ENCODE measurements around the gene CDC42BPB.

The CDC42BPB gene

GRCh38 chr14:103101963-103102688 is 44.8 kb upstream of the CDC42BPB start:
- H3K4me3 ChIP-seq (ENCODE audit: low read depth, low read length): no peak overlapping the region
- no peak for TF ChIP-seq CTCF (IDR thresholded peaks at IDR 0.05; ENCODE audit: low read depth, low read length)

- H3K4me3 ChIP-seq (ENCODE audit: low read depth, low read length): no peak overlapping the region
- no peak for TF ChIP-seq CTCF (IDR thresholded peaks at IDR 0.05; ENCODE audit: low read depth, low read length)
Measured at GRCh38 chr14:103101257-103101962, 44.1 kb upstream of the CDC42BPB start.

- TF ChIP-seq CTCF (IDR thresholded peaks at IDR 0.05; ENCODE audit: low read depth, low read length): no peak
- no peak overlapping the region for H3K4me3 ChIP-seq (ENCODE audit: low read depth, low read length)
Measured at GRCh38 chr14:103100281-103101121, 43.2 kb upstream of the CDC42BPB start.

GRCh38 chr14:103099733-103100280 is 42.5 kb upstream of the CDC42BPB start:
- no peak for TF ChIP-seq CTCF (IDR thresholded peaks at IDR 0.05; ENCODE audit: low read depth, low read length)

GRCh38 chr14:103099081-103099732 is 41.9 kb upstream of the CDC42BPB start:
- TF ChIP-seq CTCF (IDR thresholded peaks at IDR 0.05; ENCODE audit: low read depth, low read length): no peak
- no peak overlapping the region for H3K4me3 ChIP-seq (ENCODE audit: low read depth, low read length)

More at GRCh38 chr14:103099733-103100280, 42.5 kb upstream of the CDC42BPB start:
- no peak overlapping the region for H3K4me3 ChIP-seq (ENCODE audit: low read depth, low read length)

- H3K4me3 ChIP-seq (ENCODE audit: low read depth, low read length): no peak overlapping the region
- no peak for TF ChIP-seq CTCF (IDR thresholded peaks at IDR 0.05; ENCODE audit: low read depth, low read length)
Measured at GRCh38 chr14:103097994-103098957, 40.9 kb upstream of the CDC42BPB start.

Data from WI38 (cell line).